A549 (cell line): ENCODE data around the gene SORCS2.

Experiments used
- CHD2 ChIP-seq: fragments of 150-350 bp; IDR thresholded peaks from 2 replicates; pipeline ENCODE4 v1.6.1; 2014; ENCODE audit warnings: low read length; ENCODE audit not compliant: partially characterized antibody
- CTCF ChIP-seq: fragments of >200 bp; sonication (Bioruptor Twin); formaldehyde crosslinking; IDR thresholded peaks from 3 replicates; pipeline ENCODE4 v1.5.1; 2016
- E2F6 ChIP-seq: IDR thresholded peaks from 2 replicates; pipeline ENCODE4 v1.6.1; 2012; ENCODE audit warnings: low read depth, borderline replicate concordance
- ELK1 ChIP-seq: fragments of 150-350 bp; IDR thresholded peaks from 2 replicates; pipeline ENCODE4 v1.6.1; 2014; ENCODE audit warnings: low read depth, mild to moderate bottlenecking, low read length
- ESRRA ChIP-seq: fragments of 150-350 bp; IDR thresholded peaks from 2 replicates; pipeline ENCODE4 v1.6.1; 2014; ENCODE audit warnings: mild to moderate bottlenecking, low read length, borderline replicate concordance
- JUN ChIP-seq, 2 experiments: fragments of >200 bp; sonication (Bioruptor Twin); formaldehyde crosslinking; IDR thresholded peaks; 2 replicates in 1 of 2; 3 replicates in 1 of 2; pipeline ENCODE4 v1.6.1; 2016 to 2017
- JUNB ChIP-seq: fragments of >200 bp; sonication (Bioruptor Twin); formaldehyde crosslinking; IDR thresholded peaks from 2 replicates; pipeline ENCODE4 v1.6.1; 2016
- MAX ChIP-seq: IDR thresholded peaks from 2 replicates; pipeline ENCODE4 v1.6.1; 2012
- POLR2A ChIP-seq: IDR thresholded peaks from 2 replicates; pipeline ENCODE4 v1.6.1; 2012; ENCODE audit warnings: mild to moderate bottlenecking, low read length
- REST ChIP-seq: fragments of 200-600 bp; sonication (generic); IDR thresholded peaks from 2 replicates; pipeline ENCODE4 v1.6.1; 2016; ENCODE audit warnings: antibody characterized with exemption, mild to moderate bottlenecking, moderate library complexity
- SMC3 ChIP-seq: fragments of >200 bp; sonication (Bioruptor Twin); formaldehyde crosslinking; IDR thresholded peaks from 3 replicates; pipeline ENCODE4 v1.6.1; 2018; ENCODE audit warnings: inconsistent platforms

GRCh38 chr4:7624396-7624980 lies 432.1 kb downstream of the SORCS2 start:
- TF ChIP-seq MAX (no peak), CTCF (no peak), REST (no peak), POLR2A (no peak), JUN (IDR thresholded peaks at IDR 0.05) (no peak), ELK1 (no peak), CHD2 (no peak), E2F6 (no peak), ESRRA (no peak), JUNB (no peak), SMC3 (no peak)
